OCI-LY7 (cell line): Measurements from ENCODE around the gene CHRNA5.
A peak's percentile ranks its signal among the peaks of the same experiment; 100 is the strongest.

ENCODE experiments used
- EZH2phosphoT487 ChIP-seq: fragments of 200-600 bp; sonication (generic); IDR thresholded peaks from 2 replicates; pipeline ENCODE4 v1.6.1; 2018; ENCODE audit warnings: low read depth, borderline replicate concordance, mild to moderate bottlenecking, mixed run types, antibody characterized with exemption, low read length, moderate library complexity, mixed read lengths
- TF ChIP-seq, protein P1 (sequence below): fragments of 200-600 bp; sonication (generic); conservative IDR thresholded peaks from 2 replicates; pipeline ENCODE4 v1.5.1; 2014; ENCODE audit warnings: mild to moderate bottlenecking, antibody characterized with exemption, low read length, moderate library complexity, mixed read lengths

DNA sequence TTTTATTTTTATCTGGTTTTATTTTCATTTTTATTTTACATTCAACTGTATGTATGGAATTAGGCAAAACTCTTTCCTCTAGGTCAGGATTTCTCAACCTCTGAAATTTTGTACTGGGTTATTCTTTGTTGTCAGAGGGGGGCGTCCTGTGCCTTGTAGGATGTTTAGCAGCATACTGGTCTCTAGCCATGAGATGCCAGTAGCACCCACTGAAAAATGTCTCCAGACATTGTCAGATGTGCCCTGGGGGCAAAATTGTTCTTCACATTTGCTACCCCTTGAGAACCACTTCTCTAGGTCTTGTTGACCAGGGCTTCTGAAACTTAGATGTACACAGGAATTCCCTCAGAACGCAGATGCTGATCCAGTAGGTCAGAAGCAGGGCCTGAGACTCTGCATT lies 5.4 kb downstream of the CHRNA5 start:
- TF ChIP-seq, protein P1, sequence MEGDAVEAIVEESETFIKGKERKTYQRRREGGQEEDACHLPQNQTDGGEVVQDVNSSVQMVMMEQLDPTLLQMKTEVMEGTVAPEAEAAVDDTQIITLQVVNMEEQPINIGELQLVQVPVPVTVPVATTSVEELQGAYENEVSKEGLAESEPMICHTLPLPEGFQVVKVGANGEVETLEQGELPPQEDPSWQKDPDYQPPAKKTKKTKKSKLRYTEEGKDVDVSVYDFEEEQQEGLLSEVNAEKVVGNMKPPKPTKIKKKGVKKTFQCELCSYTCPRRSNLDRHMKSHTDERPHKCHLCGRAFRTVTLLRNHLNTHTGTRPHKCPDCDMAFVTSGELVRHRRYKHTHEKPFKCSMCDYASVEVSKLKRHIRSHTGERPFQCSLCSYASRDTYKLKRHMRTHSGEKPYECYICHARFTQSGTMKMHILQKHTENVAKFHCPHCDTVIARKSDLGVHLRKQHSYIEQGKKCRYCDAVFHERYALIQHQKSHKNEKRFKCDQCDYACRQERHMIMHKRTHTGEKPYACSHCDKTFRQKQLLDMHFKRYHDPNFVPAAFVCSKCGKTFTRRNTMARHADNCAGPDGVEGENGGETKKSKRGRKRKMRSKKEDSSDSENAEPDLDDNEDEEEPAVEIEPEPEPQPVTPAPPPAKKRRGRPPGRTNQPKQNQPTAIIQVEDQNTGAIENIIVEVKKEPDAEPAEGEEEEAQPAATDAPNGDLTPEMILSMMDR: peak; percentile 63
- TF ChIP-seq EZH2phosphoT487: no peak
